HepG2 (cell line): Measurements from ENCODE around the gene ADGRG6. TPM values are rescaled to one million over a fixed set of nuclear protein-coding genes. Genes with fewer than 3 reads are reported as not detected.

Source experiments
- CAMTA2 ChIP-seq: sonication (generic); formaldehyde crosslinking; IDR thresholded peaks from 2 replicates; pipeline ENCODE4 v1.4.0; 2020; ENCODE audit warnings: mild to moderate bottlenecking, missing genetic modification reagents, borderline replicate concordance
- ELF3 ChIP-seq: IDR thresholded peaks from 2 replicates; pipeline ENCODE4 v1.6.1; 2016; ENCODE audit warnings: missing genetic modification reagents, missing compliant biosample characterization
- ISL2 ChIP-seq: sonication (generic); formaldehyde crosslinking; IDR thresholded peaks from 2 replicates; pipeline ENCODE4 v1.5.0; 2020; ENCODE audit warnings: missing genetic modification reagents
- MLX ChIP-seq: IDR thresholded peaks from 2 replicates; pipeline ENCODE4 v1.6.1; 2016
- PAX8 ChIP-seq: sonication (generic); formaldehyde crosslinking; IDR thresholded peaks from 2 replicates; pipeline ENCODE4 v1.8.0; 2022; ENCODE audit warnings: mild to moderate bottlenecking, missing genetic modification reagents, borderline replicate concordance
- POLR2AphosphoS2 ChIP-seq: IDR thresholded peaks from 2 replicates; pipeline ENCODE4 v1.6.1; 2011; ENCODE audit warnings: low read depth, low read length, improper control_type of control experiment
- RELA ChIP-seq: sonication (generic); formaldehyde crosslinking; IDR thresholded peaks from 2 replicates; pipeline ENCODE4 v1.4.0; 2020; ENCODE audit warnings: missing genetic modification reagents
- REST ChIP-seq, 2 experiments: IDR thresholded peaks; 2 replicates each; pipeline ENCODE4 v1.6.1; 2011 to 2012; ENCODE audit warnings: low read length in 2 of 2, borderline replicate concordance in 1 of 2, low read depth in 1 of 2, mild to moderate bottlenecking in 1 of 2, moderate library complexity in 1 of 2
- SP4 ChIP-seq: sonication (generic); formaldehyde crosslinking; IDR thresholded peaks from 2 replicates; pipeline ENCODE4 v1.8.1; 2023; ENCODE audit warnings: mild to moderate bottlenecking, missing genetic modification reagents
- ZFP36L1 ChIP-seq: sonication (generic); formaldehyde crosslinking; IDR thresholded peaks from 2 replicates; pipeline ENCODE4 v1.8.0; 2022; ENCODE audit warnings: mild to moderate bottlenecking, missing genetic modification reagents, moderate library complexity
- ZFYVE20 ChIP-seq: sonication (generic); formaldehyde crosslinking; IDR thresholded peaks from 2 replicates; pipeline ENCODE4 v1.8.0; 2023; ENCODE audit warnings: low read depth, mild to moderate bottlenecking, moderate library complexity, missing genetic modification reagents, borderline replicate concordance
- ZNF614 ChIP-seq: IDR thresholded peaks from 2 replicates; pipeline ENCODE4 v1.6.1; 2018; ENCODE audit warnings: missing biosample characterization, missing genetic modification reagents, inconsistent platforms, borderline replicate concordance
- polyA plus RNA-seq, 8 experiments: library from polyadenylated mRNA; depleted of rRNA in 3 of 8; stranded (reverse) in 7 of 8; unstranded in 1 of 8; fragments of >200 nt; fragmentation: Illumina TruSeq in 4 of 8; extraction: Trizol in 4 of 8; gene quantifications; 2 replicates each; pipeline versions ENCODE4 v1.2.1 to v1.2.3, GENCODE V29; 2011 to 2016; ENCODE audit warnings: low read depth in 4 of 8, missing spikeins in 1 of 8, mixed read lengths in 1 of 8; ENCODE audit not compliant: insufficient read depth in 1 of 8
- total RNA-seq, 5 experiments: library from RNA; depleted of rRNA; stranded (reverse); fragments of >200 nt; fragmentation: Illumina TruSeq; extraction: Trizol; gene quantifications; 2 replicates each; pipeline ENCODE4 v1.2.3, GENCODE V29; 2016; ENCODE audit warnings: low read depth in 1 of 5
- TF ChIP-seq, protein P1 (sequence below): IDR thresholded peaks from 2 replicates; pipeline ENCODE4 v1.6.1; 2018; ENCODE audit warnings: missing genetic modification reagents, mild to moderate bottlenecking, missing compliant biosample characterization
- TF ChIP-seq, protein P2 (sequence below): sonication (generic); formaldehyde crosslinking; IDR thresholded peaks from 2 replicates; pipeline ENCODE4 v1.8.0; 2022; ENCODE audit warnings: mild to moderate bottlenecking, missing genetic modification reagents, borderline replicate concordance

Gene ADGRG6
- total and polyA plus RNA-seq, 2 of the 13 experiments (the other 11 are each of a cell fraction or from before 2014, with no cell fraction given) = 129 to 249 TPM

DNA sequence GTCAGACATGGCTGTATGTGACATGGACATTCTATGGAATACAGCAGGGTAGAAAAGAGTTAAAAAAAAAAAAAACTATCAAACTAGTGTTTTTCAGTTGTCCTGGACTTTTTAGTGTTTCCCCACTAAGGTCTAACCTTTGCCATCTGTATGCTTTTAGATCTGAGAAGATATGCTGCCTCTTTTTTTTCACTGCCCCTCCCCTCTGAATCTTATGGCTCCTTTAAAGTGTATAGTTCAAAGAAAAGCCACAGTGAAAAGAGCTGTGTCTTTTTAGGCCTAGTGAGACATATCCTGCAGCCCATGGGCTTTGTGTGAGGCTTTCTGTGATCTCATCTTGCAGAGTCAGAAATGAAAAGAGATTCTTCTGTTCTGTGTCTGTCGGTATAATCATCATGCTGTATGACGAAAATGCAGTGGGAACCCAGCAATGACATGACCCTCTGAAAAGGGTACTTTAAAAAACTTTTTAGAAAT is 29.3 kb downstream of the ADGRG6 start (continued):
- TF ChIP-seq REST (IDR thresholded peaks at IDR 0.05; ENCODE audit: borderline replicate concordance in 1 of 2, low read depth in 1 of 2, low read length in 2 of 2) = no peak; a peak in 1 of 4 replicates
- no peak for TF ChIP-seq POLR2AphosphoS2
- peak; percentile 50; the same call in 1 of the 2 replicates for TF ChIP-seq MLX (CRISPR knock-in tag)
- 0 out of 2 replicates have a peak, but pooled peaks have one; percentile 51 for TF ChIP-seq RELA (CRISPR knock-in tag)
- TF ChIP-seq ZFYVE20 (CRISPR knock-in tag) = no peak
- no peak for TF ChIP-seq CAMTA2 (CRISPR knock-in tag)
- peak; percentile 99 for TF ChIP-seq ISL2 (CRISPR knock-in tag)
- peak; percentile 81 for TF ChIP-seq ELF3 (CRISPR knock-in tag)
- TF ChIP-seq, protein P1, sequence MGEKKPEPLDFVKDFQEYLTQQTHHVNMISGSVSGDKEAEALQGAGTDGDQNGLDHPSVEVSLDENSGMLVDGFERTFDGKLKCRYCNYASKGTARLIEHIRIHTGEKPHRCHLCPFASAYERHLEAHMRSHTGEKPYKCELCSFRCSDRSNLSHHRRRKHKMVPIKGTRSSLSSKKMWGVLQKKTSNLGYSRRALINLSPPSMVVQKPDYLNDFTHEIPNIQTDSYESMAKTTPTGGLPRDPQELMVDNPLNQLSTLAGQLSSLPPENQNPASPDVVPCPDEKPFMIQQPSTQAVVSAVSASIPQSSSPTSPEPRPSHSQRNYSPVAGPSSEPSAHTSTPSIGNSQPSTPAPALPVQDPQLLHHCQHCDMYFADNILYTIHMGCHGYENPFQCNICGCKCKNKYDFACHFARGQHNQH (CRISPR knock-in tag) = peak; percentile 66; the same call in 1 of the 2 replicates
- TF ChIP-seq SP4 (CRISPR knock-in tag) = no peak
- TF ChIP-seq, protein P2, sequence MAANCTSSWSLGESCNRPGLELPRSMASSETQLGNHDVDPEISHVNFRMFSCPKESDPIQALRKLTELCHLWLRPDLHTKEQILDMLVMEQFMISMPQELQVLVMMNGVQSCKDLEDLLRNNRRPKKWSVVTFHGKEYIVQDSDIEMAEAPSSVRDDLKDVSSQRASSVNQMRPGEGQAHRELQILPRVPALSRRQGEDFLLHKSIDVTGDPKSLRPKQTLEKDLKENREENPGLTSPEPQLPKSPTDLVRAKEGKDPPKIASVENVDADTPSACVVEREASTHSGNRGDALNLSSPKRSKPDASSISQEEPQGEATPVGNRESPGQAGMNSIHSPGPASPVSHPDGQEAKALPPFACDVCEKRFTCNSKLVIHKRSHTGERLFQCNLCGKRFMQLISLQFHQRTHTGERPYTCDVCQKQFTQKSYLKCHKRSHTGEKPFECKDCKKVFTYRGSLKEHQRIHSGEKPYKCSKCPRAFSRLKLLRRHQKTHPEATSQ = peak; percentile 93; the same call in 1 of the 2 replicates
- TF ChIP-seq PAX8 (CRISPR knock-in tag) = no peak
- TF ChIP-seq ZFP36L1 (CRISPR knock-in tag) = no peak
- TF ChIP-seq ZNF614 = peak; percentile 92
